ENCODE results near the gene TCF4. TPM values are rescaled to one million over a fixed set of nuclear protein-coding genes. Genes with fewer than 3 reads are reported as not detected.
A peak's percentile ranks its signal among the peaks of the same experiment; 100 is the strongest.

Gene TCF4
- total and polyA plus RNA-seq, 2 donors (not counting 1 experiment from before 2014, with no cell fraction given) = 68.5 to 353 TPM

DNA sequence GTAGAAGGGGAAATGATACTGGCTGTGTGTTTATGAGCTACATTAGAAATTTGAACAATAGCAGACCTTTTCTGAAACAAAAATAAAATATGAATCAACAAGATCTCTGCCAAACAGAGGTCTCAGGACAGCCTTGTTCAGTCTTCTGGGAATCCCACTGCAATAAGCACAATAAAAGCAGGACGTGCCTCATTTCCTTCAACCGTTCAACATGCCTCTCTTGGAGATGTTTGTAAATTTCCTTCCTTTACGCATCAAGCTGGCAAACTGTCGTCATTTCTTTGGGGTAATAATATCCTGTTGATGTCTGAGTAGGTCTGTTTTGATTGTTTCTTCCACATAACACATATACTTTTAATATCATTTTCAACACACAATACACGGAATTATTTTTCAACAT is 77.2 kb downstream of the TCF4 start:
- peak overlapping the region; percentile 58 for H3K9ac ChIP-seq (ENCODE audit: low read length)
- H3K27me3 Mint-ChIP-seq = no peaks in the 10 kb centered on the region
- peaks cover 0 to 2% (median 0%) of the 10 kb centered on the region in 3 donors for H3K9me3 ChIP-seq (ENCODE audit: control extremely low read depth in 1 of 3, control insufficient read depth in 2 of 3, insufficient read depth in 1 of 3, low read length in 2 of 3)
- intact Hi-C loops (cut with micrococcal nuclease) = loop anchor here (10.0 kb wide), 1 partner anchor 264 kb away; no protein-coding TSS in a partner anchor
- H3K4me1 ChIP-seq (ENCODE audit: control insufficient read depth in 2 of 2, insufficient read depth in 2 of 2, low read length in 2 of 2) = peaks cover 22 to 25% of the 10 kb centered on the region in 2 donors
- peak overlapping the region; percentile 89 for H3K27ac Mint-ChIP-seq
- POLR2A ChIA-PET = no interaction called here
- H4K20me1 ChIP-seq (ENCODE audit: control insufficient read depth, insufficient read depth, low read length, poor library complexity, severe bottlenecking) = no peaks in the 10 kb centered on the region
- peak overlapping the region; percentile 69 for H3K4me2 ChIP-seq (replicated peaks; ENCODE audit: low read depth, low read length, poor library complexity, severe bottlenecking)
- peak; percentile 81 for DNase-seq
- peaks cover 47% of the 10 kb centered on the region for H3K4me1 Mint-ChIP-seq
- ATAC-seq (ENCODE audit: low read depth) = peak; percentile 76
- H3K9me3 Mint-ChIP-seq (ENCODE audit: insufficient read depth) = no peaks in the 10 kb centered on the region
- TF ChIP-seq CTCF (IDR thresholded peaks at IDR 0.05) = no peak
- no peak for TF ChIP-seq EZH2 (IDR thresholded peaks at IDR 0.05; ENCODE audit: borderline replicate concordance, insufficient read depth, low read depth, low read length, poor library complexity, severe bottlenecking)
- peak overlapping the region; percentile 4 to 60 (median 43) for H3K4me3 ChIP-seq (ENCODE audit: control extremely low read depth in 1 of 5, extremely low read depth in 1 of 5, insufficient read depth in 1 of 5, low read depth in 2 of 5, low read length in 4 of 5)
- peak overlapping the region; percentile 71 for H2AFZ ChIP-seq (ENCODE audit: insufficient read depth, low read depth, low read length, poor library complexity, severe bottlenecking)
- H3K27ac ChIP-seq (ENCODE audit: low read length in 2 of 2) = peak overlapping the region; percentile 65 to 85
- WGBS (ENCODE audit: insufficient coverage) = no CpG with 5 or more reads among the region's 5 CpGs
- H3K79me2 ChIP-seq (ENCODE audit: control insufficient read depth, insufficient read depth, low read length) = peaks cover 5% of the 10 kb centered on the region
- H3K36me3 ChIP-seq (replicated peaks in 1 of 2; ENCODE audit: control extremely low read depth in 1 of 2, control insufficient read depth in 1 of 2, extremely low read depth in 1 of 2, insufficient read depth in 2 of 2, low read length in 1 of 2) = no peaks in the 10 kb centered on the region
- H3K27me3 ChIP-seq (replicated peaks in 1 of 4; ENCODE audit: control extremely low read depth in 1 of 4, control insufficient read depth in 3 of 4, insufficient read depth in 4 of 4, low read length in 3 of 4) = no peaks in the 10 kb centered on the region
- H3K4me3 Mint-ChIP-seq = peak overlapping the region; percentile 82
- CTCF ChIA-PET = no interaction called here

DNA sequence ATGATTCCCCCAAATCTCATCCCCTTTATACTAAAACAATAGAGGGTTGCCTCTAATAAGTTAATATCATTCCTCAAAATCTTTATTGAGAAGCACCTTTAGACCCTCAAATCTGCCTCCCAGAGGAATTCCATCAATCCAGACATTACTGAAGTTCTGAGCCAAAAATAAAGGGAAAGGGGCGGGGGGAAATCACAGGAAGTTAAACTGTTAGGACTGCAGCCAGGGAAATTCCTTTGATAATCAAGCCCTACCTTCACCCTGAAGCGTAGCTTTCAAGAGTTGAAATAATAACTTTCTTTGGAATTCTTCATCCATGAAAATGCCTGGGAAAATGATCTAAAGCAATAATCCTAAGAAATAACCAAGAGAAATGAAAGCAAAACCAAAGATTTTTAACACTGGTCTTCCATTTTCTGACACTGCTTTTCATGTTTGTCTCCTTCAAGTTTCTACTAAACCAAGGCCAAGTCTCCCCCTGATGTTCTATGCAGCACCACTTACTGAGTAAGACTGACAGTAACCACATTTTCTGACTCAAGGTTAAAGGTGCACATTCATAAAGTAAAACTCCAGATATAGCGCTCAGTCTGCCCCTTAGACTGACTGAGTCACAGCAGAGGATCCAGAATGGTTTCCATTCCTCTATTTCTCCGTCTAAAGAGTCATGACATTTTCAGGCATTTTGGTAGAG is 78.2 kb downstream of the TCF4 start:
- Histone ChIP-seq H3K79me2 (ENCODE audit: control insufficient read depth, insufficient read depth, low read length) (peaks cover 5% of the 10 kb centered on the region), H3K9me3 (ENCODE audit: control extremely low read depth in 1 of 3, control insufficient read depth in 2 of 3, insufficient read depth in 1 of 3, low read length in 2 of 3) (peaks cover 0 to 2% (median 0%) of the 10 kb centered on the region in 3 donors), H3K4me2 (replicated peaks; ENCODE audit: low read depth, low read length, poor library complexity, severe bottlenecking) (peak overlapping the region; percentile 69), H3K9ac (ENCODE audit: low read length) (peak overlapping the region; percentile 58), H3K4me1 (ENCODE audit: control insufficient read depth in 2 of 2, insufficient read depth in 2 of 2, low read length in 2 of 2) (peaks cover 24 to 27% of the 10 kb centered on the region in 2 donors), H2AFZ (ENCODE audit: insufficient read depth, low read depth, low read length, poor library complexity, severe bottlenecking) (peak overlapping the region; percentile 71), H4K20me1 (ENCODE audit: control insufficient read depth, insufficient read depth, low read length, poor library complexity, severe bottlenecking) (no peaks in the 10 kb centered on the region), H3K36me3 (replicated peaks in 1 of 2; ENCODE audit: control extremely low read depth in 1 of 2, control insufficient read depth in 1 of 2, extremely low read depth in 1 of 2, insufficient read depth in 2 of 2, low read length in 1 of 2) (no peaks in the 10 kb centered on the region), H3K27ac (ENCODE audit: low read length in 2 of 2) (peak overlapping the region; percentile 65 to 85), H3K4me3 (ENCODE audit: control extremely low read depth in 1 of 5, extremely low read depth in 1 of 5, insufficient read depth in 1 of 5, low read depth in 2 of 5, low read length in 4 of 5) (peak overlapping the region; percentile 0 to 60 (median 43)), H3K27me3 (replicated peaks in 1 of 4; ENCODE audit: control extremely low read depth in 1 of 4, control insufficient read depth in 3 of 4, insufficient read depth in 4 of 4, low read length in 3 of 4) (no peaks in the 10 kb centered on the region)
- Mint-ChIP-seq H3K27ac (peak overlapping the region; percentile 89), H3K4me1 (peaks cover 51% of the 10 kb centered on the region), H3K9me3 (ENCODE audit: insufficient read depth) (no peaks in the 10 kb centered on the region), H3K27me3 (no peaks in the 10 kb centered on the region), H3K4me3 (peak overlapping the region; percentile 82)
- ChIA-PET POLR2A (no interaction called here), CTCF (interaction anchor here (0.9 kb wide), 1 partner anchor 275 kb away, joined by 3 read pairs; no protein-coding TSS in a partner anchor)
- TF ChIP-seq EZH2 (IDR thresholded peaks at IDR 0.05; ENCODE audit: borderline replicate concordance, insufficient read depth, low read depth, low read length, poor library complexity, severe bottlenecking) (no peak), CTCF (IDR thresholded peaks at IDR 0.05) (no peak)
- peak; percentile 22 for ATAC-seq (ENCODE audit: low read depth)
- WGBS (ENCODE audit: insufficient coverage) = 60% methylated on average over 1 of the region's 4 CpGs
- peak; percentile 49 for DNase-seq
- intact Hi-C loops (cut with micrococcal nuclease) = loop anchor here (5.0 to 10.0 kb wide), 2 partner anchors 78 to 265 kb away; partner anchors contain the start of gene TCF4

All from B cell (primary cell).